Esophagus muscularis mucosa (tissue), 3 donors: ENCODE measurements around the gene RP9.

Experiments used
- CTCF ChIP-seq, 3 experiments: fragments of 200-600 bp in 2 of 3; fragments of 450-650 bp in 1 of 3; sonication (generic) in 2 of 3; IDR thresholded peaks; one replicate each; pipeline ENCODE4 v1.5.1; 2017 to 2019; ENCODE audit warnings: antibody characterized with exemption in 3 of 3, mild to moderate bottlenecking in 2 of 3, moderate library complexity in 1 of 3
- POLR2A ChIP-seq: fragments of 450-650 bp; IDR thresholded peaks from one replicate; pipeline ENCODE4 v1.6.1; 2017; ENCODE audit warnings: antibody characterized with exemption, moderate library complexity, mild to moderate bottlenecking, low read depth
- POLR2AphosphoS5 ChIP-seq, 2 donors: sonication (generic); formaldehyde crosslinking; IDR thresholded peaks; one replicate each; pipeline ENCODE4 v1.6.1; 2017; ENCODE audit warnings: antibody characterized with exemption in 2 of 2

GRCh38 chr7:33076737-33077136 is 32.5 kb downstream of the RP9 start:
- TF ChIP-seq POLR2A = no peak
- TF ChIP-seq CTCF (IDR thresholded peaks at IDR 0.05) = no peak
- TF ChIP-seq POLR2AphosphoS5 (IDR thresholded peaks at IDR 0.05) = no peak
